ENCODE data around the gene ATP1B3. TPM values are rescaled to one million over a fixed set of nuclear protein-coding genes. Genes with fewer than 3 reads are reported as not detected.
"Not testable (repeated sequence)": the region's sequence is repeated elsewhere in the genome, so short reads cannot be mapped to it uniquely, and the experiment has no call there.

ATP1B3 gene
- total RNA-seq, 1 donor from 2014 or later = 184 TPM

DNA sequence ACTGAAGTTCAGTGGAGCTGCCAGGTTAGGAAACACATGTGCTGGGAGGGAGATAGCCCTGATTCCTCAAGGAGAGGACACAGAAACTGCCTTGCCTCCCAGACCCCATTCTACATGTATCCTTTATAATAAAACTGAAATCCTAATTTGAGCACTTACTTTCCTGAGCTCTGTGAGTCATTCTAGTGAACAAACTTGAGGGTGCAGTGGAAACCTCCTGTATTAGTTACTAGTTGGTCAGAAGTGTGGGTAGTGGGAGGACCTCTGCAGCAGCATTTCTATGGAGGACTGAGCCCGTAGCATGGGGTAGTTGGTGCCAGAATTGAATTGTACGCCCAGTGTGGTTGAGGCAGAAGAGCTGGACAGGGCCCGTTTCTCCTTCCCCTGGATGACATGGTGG lies 23.9 kb downstream of the ATP1B3 start:
- H3K4me1 Mint-ChIP-seq (ENCODE audit: low read depth, unreplicated experiment) = no peaks in the 10 kb centered on the region
- TF ChIP-seq, protein P1, sequence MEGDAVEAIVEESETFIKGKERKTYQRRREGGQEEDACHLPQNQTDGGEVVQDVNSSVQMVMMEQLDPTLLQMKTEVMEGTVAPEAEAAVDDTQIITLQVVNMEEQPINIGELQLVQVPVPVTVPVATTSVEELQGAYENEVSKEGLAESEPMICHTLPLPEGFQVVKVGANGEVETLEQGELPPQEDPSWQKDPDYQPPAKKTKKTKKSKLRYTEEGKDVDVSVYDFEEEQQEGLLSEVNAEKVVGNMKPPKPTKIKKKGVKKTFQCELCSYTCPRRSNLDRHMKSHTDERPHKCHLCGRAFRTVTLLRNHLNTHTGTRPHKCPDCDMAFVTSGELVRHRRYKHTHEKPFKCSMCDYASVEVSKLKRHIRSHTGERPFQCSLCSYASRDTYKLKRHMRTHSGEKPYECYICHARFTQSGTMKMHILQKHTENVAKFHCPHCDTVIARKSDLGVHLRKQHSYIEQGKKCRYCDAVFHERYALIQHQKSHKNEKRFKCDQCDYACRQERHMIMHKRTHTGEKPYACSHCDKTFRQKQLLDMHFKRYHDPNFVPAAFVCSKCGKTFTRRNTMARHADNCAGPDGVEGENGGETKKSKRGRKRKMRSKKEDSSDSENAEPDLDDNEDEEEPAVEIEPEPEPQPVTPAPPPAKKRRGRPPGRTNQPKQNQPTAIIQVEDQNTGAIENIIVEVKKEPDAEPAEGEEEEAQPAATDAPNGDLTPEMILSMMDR (IDR thresholded peaks at IDR 0.05; ENCODE audit: partially characterized antibody, unreplicated experiment) = no peak
- H3K36me3 Mint-ChIP-seq (ENCODE audit: unreplicated experiment) = peaks cover 12% of the 10 kb centered on the region
- no peaks in the 10 kb centered on the region for H3K27me3 Mint-ChIP-seq (ENCODE audit: unreplicated experiment)
- H3K4me3 Mint-ChIP-seq (ENCODE audit: unreplicated experiment) = no peak overlapping the region
- no peak for DNase-seq
- no peak overlapping the region for H3K27ac Mint-ChIP-seq (ENCODE audit: unreplicated experiment)
- no peaks in the 10 kb centered on the region for H3K9me3 Mint-ChIP-seq (ENCODE audit: unreplicated experiment)

DNA sequence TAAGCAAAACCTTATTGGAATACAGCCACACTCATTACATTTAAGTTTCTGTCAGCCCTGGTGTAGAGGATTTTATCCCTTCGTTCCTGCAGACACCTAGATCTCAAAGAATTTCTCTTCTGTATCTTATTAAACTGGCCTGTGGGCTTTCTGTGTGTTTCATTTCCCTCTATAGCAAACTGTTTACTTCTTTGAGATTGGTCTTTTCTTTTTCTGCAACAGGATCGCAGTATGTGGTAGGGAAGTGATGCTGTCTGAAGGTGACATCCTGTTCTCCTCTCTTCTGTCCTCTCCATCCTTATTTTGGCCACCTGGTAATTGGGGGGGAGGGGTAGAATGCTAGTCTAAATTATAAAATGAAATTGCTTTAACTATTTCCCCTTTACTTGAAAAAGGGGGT lies 25.5 kb downstream of the ATP1B3 start:
- no peaks in the 10 kb centered on the region for H3K27me3 Mint-ChIP-seq (ENCODE audit: unreplicated experiment)
- H3K4me3 Mint-ChIP-seq (ENCODE audit: unreplicated experiment) = no peak overlapping the region
- no peak for DNase-seq
- no peaks in the 10 kb centered on the region for H3K9me3 Mint-ChIP-seq (ENCODE audit: unreplicated experiment)
- H3K4me1 Mint-ChIP-seq (ENCODE audit: low read depth, unreplicated experiment) = no peaks in the 10 kb centered on the region
- H3K27ac Mint-ChIP-seq (ENCODE audit: unreplicated experiment) = no peak overlapping the region
- TF ChIP-seq, protein P1 (IDR thresholded peaks at IDR 0.05; ENCODE audit: partially characterized antibody, unreplicated experiment) = no peak
- H3K36me3 Mint-ChIP-seq (ENCODE audit: unreplicated experiment) = peaks cover 12% of the 10 kb centered on the region

DNA sequence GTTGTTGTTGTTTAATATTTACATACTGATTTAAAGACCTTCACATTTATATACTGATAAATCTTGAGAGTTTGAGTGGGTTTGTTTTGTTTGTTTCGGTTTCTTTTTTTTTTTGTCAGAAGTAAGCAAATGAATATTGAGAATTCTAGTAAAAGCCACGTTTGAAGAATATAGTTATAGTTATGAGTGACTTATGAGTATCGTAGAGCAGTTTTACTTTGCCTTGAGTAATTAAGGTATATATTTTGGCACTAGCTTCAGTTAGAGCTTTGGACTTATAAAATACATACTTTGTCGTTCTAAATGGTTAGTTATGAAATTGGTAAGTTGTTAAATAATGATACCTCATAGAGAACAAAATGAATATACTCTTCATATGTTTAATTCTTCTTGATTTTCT lies 27.8 kb downstream of the ATP1B3 start:
- Mint-ChIP-seq H3K36me3 (ENCODE audit: unreplicated experiment) (peaks cover 8% of the 10 kb centered on the region), H3K27ac (ENCODE audit: unreplicated experiment) (no peak overlapping the region), H3K4me3 (ENCODE audit: unreplicated experiment) (no peak overlapping the region), H3K27me3 (ENCODE audit: unreplicated experiment) (no peaks in the 10 kb centered on the region), H3K4me1 (ENCODE audit: low read depth, unreplicated experiment) (no peaks in the 10 kb centered on the region), H3K9me3 (ENCODE audit: unreplicated experiment) (no peaks in the 10 kb centered on the region)
- DNase-seq = no peak
- TF ChIP-seq, protein P1 (IDR thresholded peaks at IDR 0.05; ENCODE audit: partially characterized antibody, unreplicated experiment) = no peak

DNA sequence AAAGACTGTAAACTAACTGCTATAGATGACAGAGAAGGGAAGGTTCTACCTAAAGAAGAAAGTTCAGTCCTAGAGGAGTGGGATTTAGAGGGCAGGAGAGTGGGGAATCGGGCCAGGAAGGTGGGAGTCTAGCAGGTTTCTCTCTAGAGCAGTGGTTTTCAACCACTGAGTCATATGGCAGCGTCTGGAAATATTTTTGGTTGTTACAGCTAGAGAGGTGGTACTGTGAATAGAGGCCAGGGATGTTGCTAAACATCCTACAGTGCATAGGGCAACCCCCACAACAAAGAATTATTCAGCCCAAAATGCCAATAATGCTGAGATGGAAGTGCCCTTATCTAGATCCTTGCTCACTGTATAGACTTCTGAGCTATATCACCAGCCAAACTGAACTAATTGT lies 28.7 kb downstream of the ATP1B3 start:
- DNase-seq = no peak
- TF ChIP-seq, protein P1 (IDR thresholded peaks at IDR 0.05; ENCODE audit: partially characterized antibody, unreplicated experiment) = no peak
- H3K9me3 Mint-ChIP-seq (ENCODE audit: unreplicated experiment) = no peaks in the 10 kb centered on the region
- peaks cover 3% of the 10 kb centered on the region for H3K27me3 Mint-ChIP-seq (ENCODE audit: unreplicated experiment)
- H3K27ac Mint-ChIP-seq (ENCODE audit: unreplicated experiment) = peak overlapping the region; percentile 24
- H3K4me3 Mint-ChIP-seq (ENCODE audit: unreplicated experiment) = no peak overlapping the region
- peaks cover 11% of the 10 kb centered on the region for H3K36me3 Mint-ChIP-seq (ENCODE audit: unreplicated experiment)
- no peaks in the 10 kb centered on the region for H3K4me1 Mint-ChIP-seq (ENCODE audit: low read depth, unreplicated experiment)

DNA sequence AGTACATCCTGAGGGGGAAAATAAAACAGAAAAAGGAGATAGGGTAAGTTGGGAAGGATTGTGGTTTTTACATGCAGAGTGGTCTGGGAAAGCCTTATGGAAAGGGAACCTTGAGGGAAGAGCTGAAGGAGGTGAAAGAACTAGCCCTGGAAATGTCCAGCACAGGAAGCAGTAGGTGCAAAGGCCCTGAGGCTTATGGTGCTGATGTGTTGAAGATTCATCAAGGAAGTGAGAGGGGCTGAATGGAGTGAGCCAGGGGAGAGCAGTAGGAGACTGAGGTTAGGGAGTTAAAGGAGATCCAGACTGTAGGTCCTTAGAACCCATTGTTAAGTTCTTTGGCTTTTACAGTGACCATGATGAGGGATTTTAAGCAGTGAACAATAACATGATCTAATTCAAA lies 33.0 kb downstream of the ATP1B3 start:
- no peak for DNase-seq
- Mint-ChIP-seq H3K27ac (ENCODE audit: unreplicated experiment) (no peak overlapping the region), H3K36me3 (ENCODE audit: unreplicated experiment) (peaks cover 20% of the 10 kb centered on the region), H3K4me3 (ENCODE audit: unreplicated experiment) (no peak overlapping the region), H3K4me1 (ENCODE audit: low read depth, unreplicated experiment) (no peaks in the 10 kb centered on the region), H3K27me3 (ENCODE audit: unreplicated experiment) (peaks cover 3% of the 10 kb centered on the region), H3K9me3 (ENCODE audit: unreplicated experiment) (peaks cover 4% of the 10 kb centered on the region)
- TF ChIP-seq, protein P1 (IDR thresholded peaks at IDR 0.05; ENCODE audit: partially characterized antibody, unreplicated experiment) = no peak

DNA sequence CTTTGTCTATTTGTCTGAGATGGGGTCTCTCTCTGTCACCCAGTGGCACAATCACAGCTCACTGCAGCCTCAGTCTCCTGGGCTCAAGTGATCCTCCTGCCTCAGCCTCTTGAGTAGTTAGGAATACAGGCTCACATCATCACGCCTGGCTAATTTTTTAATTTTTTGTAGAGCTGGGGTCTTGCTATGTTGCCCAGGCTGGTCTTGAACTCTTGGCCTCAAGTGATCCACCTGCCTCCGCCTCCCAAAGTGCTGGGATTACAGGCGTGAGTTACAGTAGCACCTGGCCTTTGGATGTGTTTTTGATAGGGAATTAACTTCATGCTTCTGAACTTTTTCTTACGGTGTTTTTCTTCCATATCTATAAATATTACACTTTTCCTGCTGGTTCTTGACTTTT lies 33.5 kb downstream of the ATP1B3 start:
- H3K4me3 Mint-ChIP-seq (ENCODE audit: unreplicated experiment); DNase-seq; H3K27me3 Mint-ChIP-seq (ENCODE audit: unreplicated experiment); H3K27ac Mint-ChIP-seq (ENCODE audit: unreplicated experiment); H3K9me3 Mint-ChIP-seq (ENCODE audit: unreplicated experiment); H3K4me1 Mint-ChIP-seq (ENCODE audit: low read depth, unreplicated experiment): not testable (repeated sequence)
- H3K36me3 Mint-ChIP-seq (ENCODE audit: unreplicated experiment) = peaks cover 20% of the 10 kb centered on the region
